Measurements from ENCODE around the gene RBMS2. TPM values are rescaled to one million over a fixed set of nuclear protein-coding genes. Genes with fewer than 3 reads are reported as not detected.

Gene RBMS2
- polyA plus RNA-seq, 1 of the 3 experiments (the other 2 are of a cell fraction) = 8.9 TPM

DNA sequence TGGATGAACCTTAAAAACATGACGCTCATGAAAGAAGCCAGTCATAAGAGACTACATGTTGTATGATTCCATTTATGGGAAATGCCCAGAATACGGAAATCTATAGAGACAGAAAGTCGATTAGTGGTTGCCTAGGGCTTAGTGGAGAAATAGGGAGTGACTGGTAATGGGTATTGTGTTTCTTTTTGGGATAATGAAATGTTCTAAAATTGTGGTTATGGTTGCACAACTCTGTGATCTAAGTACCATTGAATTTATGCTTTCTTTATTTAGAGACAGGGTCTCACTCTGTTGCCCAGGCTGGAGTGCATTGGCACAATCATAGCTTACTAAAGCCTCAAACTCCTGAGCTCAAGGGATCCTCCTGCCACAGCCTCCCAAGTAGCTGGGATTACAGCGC is 8.0 kb downstream of the RBMS2 start:
- ChIA-PET POLR2A (no interaction called here), CTCF (interaction anchor here (1.3 to 3.0 kb wide), 3 partner anchors 9 to 107 kb away, joined by 3 to 16 read pairs (median 5); no protein-coding TSS in a partner anchor)
- DNase-seq = no peak
- WGBS (ENCODE audit: low lambda C conversion rate) = 90% methylated on average over 4 of the region's 4 CpGs
- Histone ChIP-seq H3F3A (replicated peaks; ENCODE audit: insufficient read depth) (peaks cover 25% of the 10 kb centered on the region), H3K4me2 (no peak overlapping the region), H3K9ac (no peak overlapping the region), H4K20me1 (ENCODE audit: insufficient read depth) (no peaks in the 10 kb centered on the region), H3K27ac (ENCODE audit: low read depth in 2 of 2, low read length in 1 of 2) (no peak overlapping the region), H3K36me3 (replicated peaks in 1 of 2; ENCODE audit: control insufficient read depth in 1 of 2, insufficient read depth in 2 of 2, low read length in 1 of 2) (no peaks in the 10 kb centered on the region), H3K4me1 (ENCODE audit: control insufficient read depth in 1 of 2, insufficient read depth in 2 of 2, low read depth in 1 of 2, low read length in 1 of 2) (0 out of 4 replicates have a peak, but pooled peaks cover 0 to 6% of the 10 kb centered on the region in 2 experiments), H3K9me2 (no peaks in the 10 kb centered on the region), H3K9me3 (no peaks in the 10 kb centered on the region), H3K27me3 (ENCODE audit: insufficient read depth) (no peaks in the 10 kb centered on the region), H3K79me2 (ENCODE audit: insufficient read depth) (peaks cover 100% of the 10 kb centered on the region), H3K4me3 (ENCODE audit: low read depth in 2 of 2, low read length in 1 of 2) (no peak overlapping the region), H2AFZ (ENCODE audit: low read depth) (no peak overlapping the region)
- TF ChIP-seq, protein P1, sequence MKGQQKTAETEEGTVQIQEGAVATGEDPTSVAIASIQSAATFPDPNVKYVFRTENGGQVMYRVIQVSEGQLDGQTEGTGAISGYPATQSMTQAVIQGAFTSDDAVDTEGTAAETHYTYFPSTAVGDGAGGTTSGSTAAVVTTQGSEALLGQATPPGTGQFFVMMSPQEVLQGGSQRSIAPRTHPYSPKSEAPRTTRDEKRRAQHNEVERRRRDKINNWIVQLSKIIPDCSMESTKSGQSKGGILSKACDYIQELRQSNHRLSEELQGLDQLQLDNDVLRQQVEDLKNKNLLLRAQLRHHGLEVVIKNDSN (IDR thresholded peaks at IDR 0.05; ENCODE audit: borderline replicate concordance, low read depth) = no peak

DNA sequence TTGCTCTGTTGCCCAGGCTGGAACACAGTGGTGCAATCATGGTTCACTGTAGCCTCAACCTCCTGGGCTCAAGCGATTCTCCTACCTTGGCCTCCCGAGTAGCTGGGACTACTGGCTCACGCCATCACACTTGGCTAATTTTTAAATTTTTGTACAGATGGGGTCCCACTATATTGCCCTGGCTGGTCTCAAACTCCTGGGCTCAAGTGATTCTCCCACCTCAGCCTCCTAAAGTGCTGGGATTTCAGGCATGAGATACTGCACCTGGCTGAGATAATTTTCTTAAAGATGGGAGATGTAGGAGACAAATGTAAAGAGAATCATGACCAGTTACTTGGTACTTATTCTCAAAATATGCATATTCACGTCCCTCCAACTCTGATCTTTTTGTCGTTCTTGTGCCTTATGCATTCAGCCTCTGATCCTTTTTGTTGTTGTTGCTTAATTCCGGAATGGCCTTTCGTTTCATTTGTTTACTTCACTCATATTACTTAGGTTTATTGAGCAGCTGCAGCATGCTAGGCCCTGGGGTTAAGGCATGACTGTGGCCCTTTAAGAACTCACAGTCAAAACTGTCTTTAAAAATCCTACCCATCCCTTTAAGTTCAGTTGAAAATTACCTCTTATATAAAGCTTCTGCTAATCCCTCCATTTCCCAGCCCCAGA is 8.9 kb downstream of the RBMS2 start:
- Histone ChIP-seq H3F3A (replicated peaks; ENCODE audit: insufficient read depth) (peaks cover 25% of the 10 kb centered on the region), H3K4me1 (ENCODE audit: control insufficient read depth in 1 of 2, insufficient read depth in 2 of 2, low read depth in 1 of 2, low read length in 1 of 2) (0 out of 4 replicates have a peak, but pooled peaks cover 0 to 6% of the 10 kb centered on the region in 2 experiments), H2AFZ (ENCODE audit: low read depth) (no peak overlapping the region), H3K9ac (no peak overlapping the region), H3K79me2 (ENCODE audit: insufficient read depth) (peaks cover 100% of the 10 kb centered on the region), H3K9me3 (no peaks in the 10 kb centered on the region), H3K36me3 (replicated peaks in 1 of 2; ENCODE audit: control insufficient read depth in 1 of 2, insufficient read depth in 2 of 2, low read length in 1 of 2) (no peaks in the 10 kb centered on the region), H3K9me2 (no peaks in the 10 kb centered on the region), H4K20me1 (ENCODE audit: insufficient read depth) (no peaks in the 10 kb centered on the region), H3K27ac (ENCODE audit: low read depth in 2 of 2, low read length in 1 of 2) (no peak overlapping the region), H3K27me3 (ENCODE audit: insufficient read depth) (no peaks in the 10 kb centered on the region), H3K4me2 (no peak overlapping the region), H3K4me3 (ENCODE audit: low read depth in 2 of 2, low read length in 1 of 2) (no peak overlapping the region)
- ChIA-PET CTCF (interaction anchor here (0.7 to 3.0 kb wide), 6 partner anchors 9 to 1053 kb away, joined by 3 to 16 read pairs (median 4); no protein-coding TSS in a partner anchor), POLR2A (no interaction called here)
- no peak for DNase-seq
- TF ChIP-seq SMC3 (IDR thresholded peaks at IDR 0.05; ENCODE audit: low read depth, low read length) (no peak), POLR2AphosphoS5 (IDR thresholded peaks at IDR 0.05; ENCODE audit: low read depth, low read length) (no peak), TCF12 (IDR thresholded peaks at IDR 0.05) (no peak), SIN3A (IDR thresholded peaks at IDR 0.05; ENCODE audit: borderline replicate concordance, low read depth, low read length) (no peak), MXI1 (IDR thresholded peaks at IDR 0.05; ENCODE audit: low read depth, low read length) (no peak), FOXM1 (IDR thresholded peaks at IDR 0.05; ENCODE audit: low read depth) (no peak), YY1 (IDR thresholded peaks at IDR 0.05; ENCODE audit: low read depth) (no peak), GATA2 (CRISPR knock-in tag; IDR thresholded peaks at IDR 0.05) (no peak), CHD2 (IDR thresholded peaks at IDR 0.05; ENCODE audit: low read length, partially characterized antibody) (no peak), TEAD4 (IDR thresholded peaks at IDR 0.05; ENCODE audit: borderline replicate concordance, insufficient read depth) (no peak), RFX5 (IDR thresholded peaks at IDR 0.05; ENCODE audit: low read length) (no peak), RXRA (IDR thresholded peaks at IDR 0.05; ENCODE audit: borderline replicate concordance, low read depth) (no peak)
- TF ChIP-seq, protein P2, sequence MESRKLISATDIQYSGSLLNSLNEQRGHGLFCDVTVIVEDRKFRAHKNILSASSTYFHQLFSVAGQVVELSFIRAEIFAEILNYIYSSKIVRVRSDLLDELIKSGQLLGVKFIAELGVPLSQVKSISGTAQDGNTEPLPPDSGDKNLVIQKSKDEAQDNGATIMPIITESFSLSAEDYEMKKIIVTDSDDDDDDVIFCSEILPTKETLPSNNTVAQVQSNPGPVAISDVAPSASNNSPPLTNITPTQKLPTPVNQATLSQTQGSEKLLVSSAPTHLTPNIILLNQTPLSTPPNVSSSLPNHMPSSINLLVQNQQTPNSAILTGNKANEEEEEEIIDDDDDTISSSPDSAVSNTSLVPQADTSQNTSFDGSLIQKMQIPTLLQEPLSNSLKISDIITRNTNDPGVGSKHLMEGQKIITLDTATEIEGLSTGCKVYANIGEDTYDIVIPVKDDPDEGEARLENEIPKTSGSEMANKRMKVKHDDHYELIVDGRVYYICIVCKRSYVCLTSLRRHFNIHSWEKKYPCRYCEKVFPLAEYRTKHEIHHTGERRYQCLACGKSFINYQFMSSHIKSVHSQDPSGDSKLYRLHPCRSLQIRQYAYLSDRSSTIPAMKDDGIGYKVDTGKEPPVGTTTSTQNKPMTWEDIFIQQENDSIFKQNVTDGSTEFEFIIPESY (IDR thresholded peaks at IDR 0.05; ENCODE audit: borderline replicate concordance, low read depth) = no peak
- TF ChIP-seq, protein P3, sequence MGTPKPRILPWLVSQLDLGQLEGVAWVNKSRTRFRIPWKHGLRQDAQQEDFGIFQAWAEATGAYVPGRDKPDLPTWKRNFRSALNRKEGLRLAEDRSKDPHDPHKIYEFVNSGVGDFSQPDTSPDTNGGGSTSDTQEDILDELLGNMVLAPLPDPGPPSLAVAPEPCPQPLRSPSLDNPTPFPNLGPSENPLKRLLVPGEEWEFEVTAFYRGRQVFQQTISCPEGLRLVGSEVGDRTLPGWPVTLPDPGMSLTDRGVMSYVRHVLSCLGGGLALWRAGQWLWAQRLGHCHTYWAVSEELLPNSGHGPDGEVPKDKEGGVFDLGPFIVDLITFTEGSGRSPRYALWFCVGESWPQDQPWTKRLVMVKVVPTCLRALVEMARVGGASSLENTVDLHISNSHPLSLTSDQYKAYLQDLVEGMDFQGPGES (IDR thresholded peaks at IDR 0.05; ENCODE audit: low read depth, low read length) = no peak
- TF ChIP-seq, protein P4, sequence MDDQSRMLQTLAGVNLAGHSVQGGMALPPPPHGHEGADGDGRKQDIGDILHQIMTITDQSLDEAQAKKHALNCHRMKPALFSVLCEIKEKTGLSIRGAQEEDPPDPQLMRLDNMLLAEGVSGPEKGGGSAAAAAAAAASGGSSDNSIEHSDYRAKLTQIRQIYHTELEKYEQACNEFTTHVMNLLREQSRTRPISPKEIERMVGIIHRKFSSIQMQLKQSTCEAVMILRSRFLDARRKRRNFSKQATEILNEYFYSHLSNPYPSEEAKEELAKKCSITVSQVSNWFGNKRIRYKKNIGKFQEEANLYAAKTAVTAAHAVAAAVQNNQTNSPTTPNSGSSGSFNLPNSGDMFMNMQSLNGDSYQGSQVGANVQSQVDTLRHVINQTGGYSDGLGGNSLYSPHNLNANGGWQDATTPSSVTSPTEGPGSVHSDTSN (IDR thresholded peaks at IDR 0.05) = no peak
- WGBS (ENCODE audit: low lambda C conversion rate) = 89% methylated on average over 7 of the region's 7 CpGs
